ENCODE measurements around the gene MEIS1.
A peak's percentile ranks its signal among the peaks of the same experiment; 100 is the strongest.
"Not testable (repeated sequence)": the region's sequence is repeated elsewhere in the genome, so short reads cannot be mapped to it uniquely, and the experiment has no call there.

The MEIS1 gene

GRCh38 chr2:66470199-66470598 lies 35.3 kb downstream of the MEIS1 start:
- no peak for DNase-seq

- DNase-seq = no peak
These were observed 37.4 kb downstream of the MEIS1 start for GRCh38 chr2:66472225-66472843.

GRCh38 chr2:66477135-66477842 lies 42.4 kb downstream of the MEIS1 start:
- peak; percentile 7 for DNase-seq

- DNase-seq = peak; percentile 22
These were observed 43.4 kb downstream of the MEIS1 start for GRCh38 chr2:66478299-66478698.

GRCh38 chr2:66478731-66479316 lies 43.9 kb downstream of the MEIS1 start:
- no peak for DNase-seq

- DNase-seq = peak; percentile 50
These were observed 46.2 kb downstream of the MEIS1 start for GRCh38 chr2:66481100-66481549.

- not testable (repeated sequence) for DNase-seq
These were observed 50.3 kb downstream of the MEIS1 start for GRCh38 chr2:66485252-66485651.

GRCh38 chr2:66488946-66489345 lies 54.0 kb downstream of the MEIS1 start:
- DNase-seq = no peak

GRCh38 chr2:66489436-66489835 lies 54.5 kb downstream of the MEIS1 start:
- DNase-seq = no peak

- DNase-seq = peak; percentile 30
These were observed 55.7 kb downstream of the MEIS1 start for GRCh38 chr2:66490588-66491001.

- peak; percentile 75 for DNase-seq
These were observed 59.8 kb downstream of the MEIS1 start for GRCh38 chr2:66494708-66495107.

- DNase-seq = peak; percentile 82
These were observed 61.1 kb downstream of the MEIS1 start for GRCh38 chr2:66495788-66496640.

GRCh38 chr2:66496670-66497420 lies 61.9 kb downstream of the MEIS1 start:
- DNase-seq = no peak

- DNase-seq = no peak
These were observed 62.7 kb downstream of the MEIS1 start for GRCh38 chr2:66497431-66498288.

GRCh38 chr2:66498289-66498975 lies 63.5 kb downstream of the MEIS1 start:
- no peak for DNase-seq

- DNase-seq = no peak
These were observed 66.3 kb downstream of the MEIS1 start for GRCh38 chr2:66501267-66501666.

- DNase-seq = no peak
These were observed 71.3 kb downstream of the MEIS1 start for GRCh38 chr2:66506265-66506664.

- DNase-seq = peak; percentile 31
These were observed 72.8 kb downstream of the MEIS1 start for GRCh38 chr2:66507673-66508201.

GRCh38 chr2:66508484-66509071 lies 73.7 kb downstream of the MEIS1 start:
- DNase-seq = peak; percentile 54

GRCh38 chr2:66509326-66509811 lies 74.4 kb downstream of the MEIS1 start:
- DNase-seq = peak; percentile 34
